Tibial artery (tissue), 4 donors: Measurements from ENCODE around the gene TRIM44.

Experiments used
- DNase-seq, 2 donors: peaks; one replicate each; pipeline ENCODE4 v3.0.0-alpha.2; 2019
- H3K27ac ChIP-seq, 2 donors: fragments of 200-600 bp; sonication (generic) in 1 of 2; 1 replicate in 1 of 2; 2 replicates in 1 of 2; pipeline ENCODE4 v1.5.1; 2018 to 2019; ENCODE audit warnings: mild to moderate bottlenecking in 1 of 2
- H3K27me3 ChIP-seq, 2 donors: fragments of 200-600 bp; sonication (generic) in 1 of 2; one replicate each; pipeline versions ENCODE4 v1.5.1 to v1.6.0; 2016 to 2019
- H3K36me3 ChIP-seq, 3 donors: fragments of 200-600 bp; sonication (generic) in 2 of 3; one replicate each; pipeline ENCODE4 v1.5.1; 2016 to 2019; ENCODE audit warnings: mild to moderate bottlenecking in 2 of 3
- H3K4me1 ChIP-seq, 4 donors: fragments of 200-600 bp; sonication (generic) in 2 of 4; 1 replicate in 3 of 4; 2 replicates in 1 of 4; pipeline ENCODE4 v1.5.1; 2016 to 2019
- H3K4me3 ChIP-seq, 2 donors: fragments of 200-600 bp; sonication (generic) in 1 of 2; 1 replicate in 1 of 2; 2 replicates in 1 of 2; pipeline ENCODE4 v1.5.1; 2018 to 2019; ENCODE audit warnings: mild to moderate bottlenecking in 2 of 2
- H3K9me3 ChIP-seq, 3 donors: fragments of 200-600 bp; sonication (generic) in 1 of 3; one replicate each; pipeline ENCODE4 v1.5.1; 2016 to 2019
- intact Hi-C: fragments of 100-400 bp; cut with DNase I; formaldehyde crosslinking; loops from one replicate; pipeline ENCODE4 v1.15.0; 2023; ENCODE audit warnings: low total_unique reads
- TF ChIP-seq, protein P1 (sequence below), 2 experiments: fragments of 200-600 bp in 1 of 2; fragments of 450-650 bp in 1 of 2; IDR thresholded peaks; one replicate each; pipeline ENCODE4 v1.5.1; 2017 to 2019; ENCODE audit warnings: antibody characterized with exemption in 2 of 2, mild to moderate bottlenecking in 1 of 2, moderate library complexity in 1 of 2

TRIM44 gene

DNA sequence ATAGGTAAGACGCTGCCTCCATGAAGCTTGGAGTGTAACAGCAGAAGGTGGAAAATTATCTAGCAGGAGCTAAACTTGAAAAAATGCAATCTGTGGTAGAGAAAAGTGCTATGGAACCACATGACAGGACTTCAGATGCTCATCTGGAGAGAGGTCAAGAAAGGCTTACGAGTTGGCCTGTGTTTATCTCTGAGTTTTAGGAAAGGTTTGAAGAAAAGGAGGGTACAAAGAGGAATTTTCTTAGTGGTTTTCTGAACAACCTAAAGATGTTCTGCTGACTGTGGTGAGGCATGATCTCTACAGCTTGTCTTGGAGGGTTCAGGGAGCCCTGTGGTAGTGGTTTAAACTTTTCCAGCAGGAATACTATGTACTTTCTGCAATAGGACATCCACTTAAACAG is 36.1 kb upstream of the TRIM44 start:
- Histone ChIP-seq H3K27ac (no peak overlapping the region), H3K27me3 (peaks cover 0 to 13% of the 10 kb centered on the region in 2 donors), H3K4me3 (no peak overlapping the region), H3K4me1 (peaks cover 0 to 21% (median 4%) of the 10 kb centered on the region in 4 donors), H3K9me3 (no peaks in the 10 kb centered on the region), H3K36me3 (no peaks in the 10 kb centered on the region)
- intact Hi-C loops, result no loop called here
- TF ChIP-seq, protein P1, sequence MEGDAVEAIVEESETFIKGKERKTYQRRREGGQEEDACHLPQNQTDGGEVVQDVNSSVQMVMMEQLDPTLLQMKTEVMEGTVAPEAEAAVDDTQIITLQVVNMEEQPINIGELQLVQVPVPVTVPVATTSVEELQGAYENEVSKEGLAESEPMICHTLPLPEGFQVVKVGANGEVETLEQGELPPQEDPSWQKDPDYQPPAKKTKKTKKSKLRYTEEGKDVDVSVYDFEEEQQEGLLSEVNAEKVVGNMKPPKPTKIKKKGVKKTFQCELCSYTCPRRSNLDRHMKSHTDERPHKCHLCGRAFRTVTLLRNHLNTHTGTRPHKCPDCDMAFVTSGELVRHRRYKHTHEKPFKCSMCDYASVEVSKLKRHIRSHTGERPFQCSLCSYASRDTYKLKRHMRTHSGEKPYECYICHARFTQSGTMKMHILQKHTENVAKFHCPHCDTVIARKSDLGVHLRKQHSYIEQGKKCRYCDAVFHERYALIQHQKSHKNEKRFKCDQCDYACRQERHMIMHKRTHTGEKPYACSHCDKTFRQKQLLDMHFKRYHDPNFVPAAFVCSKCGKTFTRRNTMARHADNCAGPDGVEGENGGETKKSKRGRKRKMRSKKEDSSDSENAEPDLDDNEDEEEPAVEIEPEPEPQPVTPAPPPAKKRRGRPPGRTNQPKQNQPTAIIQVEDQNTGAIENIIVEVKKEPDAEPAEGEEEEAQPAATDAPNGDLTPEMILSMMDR (IDR thresholded peaks at IDR 0.05), result no peak
- no peak for DNase-seq

DNA sequence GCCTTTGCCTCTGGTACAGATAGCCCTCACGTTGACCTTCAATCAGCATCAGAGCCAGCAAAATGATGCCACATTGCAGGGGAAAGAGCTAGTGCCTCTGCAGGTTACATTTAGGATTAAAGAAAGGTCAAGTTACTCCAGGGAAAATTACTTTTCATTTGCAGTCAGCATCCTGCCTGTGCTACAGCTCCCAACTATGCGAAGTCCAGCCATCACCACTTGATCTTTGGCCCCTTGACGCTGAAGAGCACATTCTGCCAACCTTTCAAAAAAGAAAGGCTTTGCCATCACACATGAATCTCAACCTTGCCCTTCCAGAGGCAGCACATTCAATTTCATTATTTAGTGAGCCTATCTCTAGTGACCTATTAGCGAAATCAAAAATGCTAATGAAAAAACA is 33.1 kb upstream of the TRIM44 start:
- Histone ChIP-seq H3K4me1 (peaks cover 0 to 13% (median 4%) of the 10 kb centered on the region in 4 donors), H3K27me3 (peaks cover 0 to 6% of the 10 kb centered on the region in 2 donors), H3K27ac (no peak overlapping the region), H3K4me3 (no peak overlapping the region), H3K36me3 (no peaks in the 10 kb centered on the region), H3K9me3 (no peaks in the 10 kb centered on the region)
- TF ChIP-seq, protein P1 (IDR thresholded peaks at IDR 0.05), result no peak
- intact Hi-C loops, result no loop called here
- DNase-seq, result no peak

DNA sequence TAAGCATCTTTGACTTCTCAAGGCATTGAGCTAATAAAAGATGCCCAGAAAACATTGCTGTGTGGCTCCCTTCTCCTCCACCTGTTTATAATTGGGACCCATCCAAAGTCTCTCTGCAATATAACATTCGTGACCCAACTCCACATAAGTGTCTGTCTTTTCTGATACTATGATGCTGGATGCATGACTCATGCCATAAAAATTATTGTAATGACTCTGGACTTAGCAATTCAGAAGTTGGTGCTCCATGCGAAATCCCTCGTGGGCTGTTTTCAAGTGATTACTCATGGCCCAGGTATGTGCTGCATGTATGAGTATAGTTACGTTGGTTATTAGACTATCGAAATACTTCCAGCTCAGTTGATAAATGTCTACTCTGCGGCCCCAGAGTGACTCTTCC is 32.7 kb upstream of the TRIM44 start:
- H3K9me3 ChIP-seq, result no peaks in the 10 kb centered on the region

DNA sequence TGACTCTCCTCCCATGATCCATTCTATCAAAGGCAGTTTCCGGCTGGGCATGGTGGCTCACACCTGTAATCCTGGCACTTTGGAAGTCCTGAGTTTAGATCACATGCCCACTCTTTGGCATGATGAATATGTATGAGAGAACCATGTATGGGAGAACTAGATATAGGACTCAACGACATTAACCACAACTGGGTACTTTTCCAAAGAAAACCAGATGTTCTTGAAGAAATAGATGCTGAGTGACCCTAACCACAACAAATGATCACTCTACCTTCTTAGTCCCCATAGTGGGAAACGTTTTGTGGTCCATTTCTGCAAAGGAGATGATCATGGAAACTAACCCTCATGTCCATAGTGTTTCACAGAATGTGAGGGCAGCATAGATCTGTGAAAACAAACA is 30.7 kb upstream of the TRIM44 start:
- Histone ChIP-seq H3K36me3 (no peaks in the 10 kb centered on the region), H3K4me3 (no peak overlapping the region), H3K4me1 (peaks cover 0 to 13% (median 4%) of the 10 kb centered on the region in 4 donors), H3K9me3 (no peaks in the 10 kb centered on the region), H3K27me3 (peaks cover 0 to 18% of the 10 kb centered on the region in 2 donors), H3K27ac (no peak overlapping the region)
- intact Hi-C loops, result no loop called here
- TF ChIP-seq, protein P1 (IDR thresholded peaks at IDR 0.05), result no peak
- no peak for DNase-seq

More for the DNA sequence above, 32.7 kb upstream of the TRIM44 start:
- no peak for DNase-seq
- H3K27me3 ChIP-seq, result peaks cover 0 to 6% of the 10 kb centered on the region in 2 donors
- TF ChIP-seq, protein P1 (IDR thresholded peaks at IDR 0.05), result no peak
- no peak overlapping the region for H3K4me3 ChIP-seq
- no peaks in the 10 kb centered on the region for H3K36me3 ChIP-seq
- intact Hi-C loops, result no loop called here
- peaks cover 0 to 13% (median 4%) of the 10 kb centered on the region in 4 donors for H3K4me1 ChIP-seq
- H3K27ac ChIP-seq, result no peak overlapping the region

DNA sequence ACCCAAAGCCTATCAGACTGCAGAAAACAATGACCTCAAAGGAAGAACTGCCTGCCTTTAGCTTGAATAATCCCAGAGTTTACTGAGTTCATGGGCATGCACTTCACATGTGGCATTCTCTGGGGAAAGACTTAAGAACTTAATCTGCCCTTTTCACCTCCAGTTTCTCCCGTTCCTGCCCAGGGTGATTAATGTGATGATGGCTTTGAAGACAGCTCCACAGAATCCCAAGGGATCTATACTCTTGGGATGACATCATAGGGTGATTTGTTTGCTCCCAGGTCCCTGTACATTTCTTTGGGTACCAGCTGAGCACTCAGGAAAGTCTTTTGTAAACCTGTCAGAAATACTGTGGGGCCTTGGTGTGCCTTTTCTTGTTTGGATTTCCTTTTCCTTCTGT is 30.3 kb upstream of the TRIM44 start:
- Histone ChIP-seq H3K36me3 (no peaks in the 10 kb centered on the region), H3K4me3 (no peak overlapping the region), H3K27me3 (peaks cover 0 to 18% of the 10 kb centered on the region in 2 donors), H3K27ac (no peak overlapping the region), H3K9me3 (no peaks in the 10 kb centered on the region), H3K4me1 (peaks cover 0 to 13% (median 4%) of the 10 kb centered on the region in 4 donors)
- TF ChIP-seq, protein P1 (IDR thresholded peaks at IDR 0.05), result no peak
- intact Hi-C loops, result no loop called here
- DNase-seq, result no peak
